LNCAP (cell line): ENCODE results near the gene PTPN18.

Source experiments
- CTCF ChIP-seq: fragments of 450-650 bp; IDR thresholded peaks from 2 replicates; pipeline ENCODE4 v1.5.1; 2017; ENCODE audit warnings: mild to moderate bottlenecking

PTPN18 gene

GRCh38 chr2:130349174-130349573, 6.7 kb upstream of the PTPN18 start:
- no peak for TF ChIP-seq CTCF

GRCh38 chr2:130351711-130352110, 4.1 kb upstream of the PTPN18 start:
- no peak for TF ChIP-seq CTCF

GRCh38 chr2:130352237-130352636, 3.6 kb upstream of the PTPN18 start:
- no peak for TF ChIP-seq CTCF

GRCh38 chr2:130353291-130354138, 2.3 kb upstream of the PTPN18 start:
- no peak for TF ChIP-seq CTCF

- no peak for TF ChIP-seq CTCF
Measured at GRCh38 chr2:130354139-130354428, 1.8 kb upstream of the PTPN18 start.

GRCh38 chr2:130355172-130355577, 681 bp upstream of the PTPN18 start:
- no peak for TF ChIP-seq CTCF

- TF ChIP-seq CTCF, result no peak
Measured at GRCh38 chr2:130357864-130358263, 2.0 kb downstream of the PTPN18 start.
